Ishikawa (cell line): ENCODE results near the gene SHC1.

ENCODE experiments used
- CEBPB ChIP-seq: IDR thresholded peaks from 2 replicates; pipeline ENCODE4 v1.6.1; 2012
- CREB1 ChIP-seq: IDR thresholded peaks from 2 replicates; pipeline ENCODE4 v1.6.1; 2012; ENCODE audit warnings: low read depth
- EGR1 ChIP-seq: IDR thresholded peaks from 2 replicates; pipeline ENCODE4 v1.6.1; 2012
- EP300 ChIP-seq: IDR thresholded peaks from 2 replicates; pipeline ENCODE4 v1.6.1; 2012; ENCODE audit warnings: borderline replicate concordance
- FOXM1 ChIP-seq: IDR thresholded peaks from 2 replicates; pipeline ENCODE4 v1.6.1; 2012; ENCODE audit warnings: low read depth, borderline replicate concordance
- NFIC ChIP-seq: IDR thresholded peaks from 2 replicates; pipeline ENCODE4 v1.6.1; 2012
- RAD21 ChIP-seq: IDR thresholded peaks from 2 replicates; pipeline ENCODE4 v1.6.1; 2012; ENCODE audit warnings: low read depth
- TAF1 ChIP-seq: IDR thresholded peaks from 2 replicates; pipeline ENCODE4 v1.6.1; 2012; ENCODE audit warnings: low read depth, mild to moderate bottlenecking
- TCF12 ChIP-seq: IDR thresholded peaks from 2 replicates; pipeline ENCODE4 v1.6.1; 2012; ENCODE audit warnings: low read depth
- TEAD4 ChIP-seq: IDR thresholded peaks from 2 replicates; pipeline ENCODE4 v1.6.1; 2012
- USF1 ChIP-seq: IDR thresholded peaks from 2 replicates; pipeline ENCODE4 v1.6.1; 2012
- YY1 ChIP-seq: IDR thresholded peaks from 2 replicates; pipeline ENCODE4 v1.6.1; 2012; ENCODE audit warnings: low read depth
- ZBTB7A ChIP-seq: IDR thresholded peaks from 2 replicates; pipeline ENCODE4 v1.6.1; 2012; ENCODE audit warnings: low read depth
- TF ChIP-seq, protein P1 (sequence below): IDR thresholded peaks from 2 replicates; pipeline ENCODE4 v1.6.1; 2012; ENCODE audit warnings: low read depth, mild to moderate bottlenecking
- TF ChIP-seq, protein P2 (sequence below): IDR thresholded peaks from 2 replicates; pipeline ENCODE4 v1.6.1; 2012

SHC1 gene

DNA sequence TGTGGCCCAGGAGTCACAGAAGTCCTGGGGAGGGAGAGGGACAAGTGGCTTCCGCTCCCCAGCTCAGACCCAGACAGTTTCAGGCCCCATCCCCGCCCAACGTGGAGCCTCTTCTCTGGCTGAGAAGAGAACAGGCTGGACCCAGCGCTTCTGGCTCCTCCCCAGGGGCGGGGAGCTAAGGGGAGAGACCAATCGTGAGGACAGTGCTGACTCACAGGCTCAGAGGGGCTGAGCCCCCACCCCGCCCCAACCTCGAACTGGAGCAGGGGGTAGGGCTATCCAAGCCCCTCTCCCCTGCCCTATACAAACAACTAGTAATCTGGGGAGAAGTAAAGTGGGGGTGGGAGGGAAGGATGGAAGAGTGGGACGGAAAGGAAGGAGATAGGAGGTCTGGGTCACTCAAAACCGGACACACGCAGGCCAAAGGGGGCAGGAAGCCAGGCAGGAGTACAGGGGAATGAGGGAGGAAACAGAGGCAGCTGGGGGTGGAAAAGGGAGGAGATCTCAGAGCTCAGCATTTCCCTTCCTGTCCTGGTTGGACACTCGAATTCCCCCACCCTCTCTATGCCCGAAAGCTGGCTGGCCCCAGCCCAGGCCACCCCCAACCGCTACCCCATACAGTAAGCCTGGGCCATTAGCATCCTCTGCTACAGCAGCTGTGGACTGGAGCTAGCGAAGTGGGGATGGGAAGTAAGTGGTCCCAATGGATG is at the start of gene SHC1:
Gene SHC1 (minus strand): TSS at position 117 of the 710 bp plus-strand sequence. CDS start 221 bp downstream, outside the sequence.
- TF ChIP-seq RAD21 (no peak), ZBTB7A (peak; percentile 96), NFIC (0 out of 2 replicates have a peak, but pooled peaks have one; percentile 7), YY1 (no peak), CEBPB (no peak), TEAD4 (no peak), TCF12 (no peak; the same call in 1 of the 2 replicates), CREB1 (no peak), TAF1 (peak; percentile 17; the same call in 1 of the 2 replicates), EP300 (no peak), FOXM1 (no peak), EGR1 (no peak), USF1 (no peak)
- TF ChIP-seq, protein P1, sequence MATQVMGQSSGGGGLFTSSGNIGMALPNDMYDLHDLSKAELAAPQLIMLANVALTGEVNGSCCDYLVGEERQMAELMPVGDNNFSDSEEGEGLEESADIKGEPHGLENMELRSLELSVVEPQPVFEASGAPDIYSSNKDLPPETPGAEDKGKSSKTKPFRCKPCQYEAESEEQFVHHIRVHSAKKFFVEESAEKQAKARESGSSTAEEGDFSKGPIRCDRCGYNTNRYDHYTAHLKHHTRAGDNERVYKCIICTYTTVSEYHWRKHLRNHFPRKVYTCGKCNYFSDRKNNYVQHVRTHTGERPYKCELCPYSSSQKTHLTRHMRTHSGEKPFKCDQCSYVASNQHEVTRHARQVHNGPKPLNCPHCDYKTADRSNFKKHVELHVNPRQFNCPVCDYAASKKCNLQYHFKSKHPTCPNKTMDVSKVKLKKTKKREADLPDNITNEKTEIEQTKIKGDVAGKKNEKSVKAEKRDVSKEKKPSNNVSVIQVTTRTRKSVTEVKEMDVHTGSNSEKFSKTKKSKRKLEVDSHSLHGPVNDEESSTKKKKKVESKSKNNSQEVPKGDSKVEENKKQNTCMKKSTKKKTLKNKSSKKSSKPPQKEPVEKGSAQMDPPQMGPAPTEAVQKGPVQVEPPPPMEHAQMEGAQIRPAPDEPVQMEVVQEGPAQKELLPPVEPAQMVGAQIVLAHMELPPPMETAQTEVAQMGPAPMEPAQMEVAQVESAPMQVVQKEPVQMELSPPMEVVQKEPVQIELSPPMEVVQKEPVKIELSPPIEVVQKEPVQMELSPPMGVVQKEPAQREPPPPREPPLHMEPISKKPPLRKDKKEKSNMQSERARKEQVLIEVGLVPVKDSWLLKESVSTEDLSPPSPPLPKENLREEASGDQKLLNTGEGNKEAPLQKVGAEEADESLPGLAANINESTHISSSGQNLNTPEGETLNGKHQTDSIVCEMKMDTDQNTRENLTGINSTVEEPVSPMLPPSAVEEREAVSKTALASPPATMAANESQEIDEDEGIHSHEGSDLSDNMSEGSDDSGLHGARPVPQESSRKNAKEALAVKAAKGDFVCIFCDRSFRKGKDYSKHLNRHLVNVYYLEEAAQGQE, result no peak
- TF ChIP-seq, protein P2, sequence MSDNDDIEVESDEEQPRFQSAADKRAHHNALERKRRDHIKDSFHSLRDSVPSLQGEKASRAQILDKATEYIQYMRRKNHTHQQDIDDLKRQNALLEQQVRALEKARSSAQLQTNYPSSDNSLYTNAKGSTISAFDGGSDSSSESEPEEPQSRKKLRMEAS, result no peak

DNA sequence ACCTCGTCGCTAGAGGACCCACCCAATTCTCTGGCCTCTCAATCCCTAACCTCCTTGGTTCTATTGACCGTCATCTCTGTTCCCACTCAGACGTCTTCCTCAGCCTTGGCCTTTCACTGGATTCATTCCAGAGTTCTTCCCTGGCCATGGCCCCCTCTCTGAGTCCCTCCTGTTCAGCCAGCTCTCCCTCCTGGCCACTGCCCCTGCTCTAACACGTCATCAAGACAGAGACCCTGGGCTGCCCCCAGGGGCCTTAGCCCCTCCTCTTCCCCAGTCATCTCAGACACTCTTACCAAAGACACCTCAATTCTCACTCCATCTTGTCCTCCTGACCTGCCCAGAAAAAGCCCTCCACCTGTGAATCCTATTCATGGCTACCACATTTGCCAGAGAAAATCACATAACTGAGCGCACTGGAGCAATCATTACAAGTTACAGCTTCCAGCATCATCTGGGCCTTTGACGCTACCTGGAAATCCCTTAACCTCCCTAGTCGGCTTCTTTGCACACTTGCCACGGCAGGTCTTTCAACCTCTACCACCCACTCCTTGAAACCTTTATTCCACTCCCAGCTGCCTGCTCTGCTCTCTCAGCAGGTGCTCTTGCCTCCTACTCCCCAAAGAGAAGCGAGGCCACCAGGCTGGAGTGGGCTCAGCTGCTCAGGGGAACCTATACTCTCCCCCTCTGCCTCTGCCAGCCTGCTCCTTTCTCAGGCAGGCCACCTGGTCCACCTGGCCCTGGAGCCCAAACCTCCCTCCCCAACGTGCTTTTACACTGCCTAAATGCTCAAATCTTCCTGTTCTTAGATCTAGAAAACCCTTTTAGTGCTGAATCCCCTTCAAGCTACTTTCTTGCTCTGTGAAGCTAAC is 49.1 kb upstream of the SHC1 start:
- TF ChIP-seq ZBTB7A, result no peak

DNA sequence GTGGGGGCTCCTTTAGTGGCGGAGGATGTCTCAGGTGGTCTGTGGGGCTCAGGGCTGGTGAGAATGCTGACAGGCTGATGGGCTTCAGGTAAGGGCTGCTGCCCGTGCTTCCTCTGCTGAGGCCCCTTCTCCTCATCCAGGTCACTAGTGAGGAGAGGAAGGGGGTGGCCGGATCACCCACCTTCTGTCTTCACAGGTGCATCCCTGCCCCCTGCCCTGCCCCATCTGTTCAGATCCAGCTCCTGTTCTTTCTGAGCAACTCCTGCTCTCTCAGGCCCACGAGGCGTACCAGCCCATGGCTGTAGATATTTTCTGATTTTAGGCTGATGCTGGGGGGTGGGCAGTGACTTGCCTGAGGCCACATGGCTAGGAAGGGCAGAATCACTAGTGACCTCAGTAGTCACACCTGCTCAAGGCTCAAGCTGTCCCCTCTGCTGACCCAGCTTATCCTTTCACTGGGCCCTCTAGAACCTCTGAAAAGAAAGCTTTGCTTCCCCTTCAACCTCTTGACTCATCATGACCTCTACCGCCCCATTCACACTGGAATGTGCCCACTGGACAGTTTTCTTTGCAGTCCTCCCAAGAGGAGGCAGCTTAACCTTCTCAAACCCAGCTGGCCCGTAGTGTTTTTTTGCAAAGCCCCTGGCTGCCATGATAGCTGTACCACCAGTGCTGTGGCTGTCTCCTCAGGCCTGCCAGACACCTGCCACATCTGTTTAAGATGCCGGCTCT is 48.2 kb upstream of the SHC1 start:
- TF ChIP-seq, protein P1, result no peak
- TF ChIP-seq EGR1 (no peak), NFIC (no peak)

GRCh38 chr1:155017946-155018316 is 47.4 kb upstream of the SHC1 start:
- TF ChIP-seq EP300, result no peak
- no peak for TF ChIP-seq CREB1
- TF ChIP-seq, protein P2, result no peak
- no peak for TF ChIP-seq YY1
- TF ChIP-seq EGR1, result no peak
- TF ChIP-seq RAD21, result no peak
- TF ChIP-seq TEAD4, result no peak
- TF ChIP-seq, protein P1, result no peak
- TF ChIP-seq NFIC, result no peak
- TF ChIP-seq TAF1, result no peak
- TF ChIP-seq CEBPB, result no peak
